Fibroblast of the aortic adventitia (primary cell): ENCODE data around the gene CACNA1I. TPM values are rescaled to one million over a fixed set of nuclear protein-coding genes. Genes with fewer than 3 reads are reported as not detected.
"Not testable (repeated sequence)": the region's sequence is repeated elsewhere in the genome, so short reads cannot be mapped to it uniquely, and the experiment has no call there.

Experiments
- DNase-seq: peaks from one replicate; pipeline ENCODE4 v3.0.0-alpha.2; 2010; ENCODE audit warnings: low read depth
- H3K4me3 ChIP-seq: 2 replicates; pipeline ENCODE4 v1.5.1; 2011; ENCODE audit warnings: low read depth, mild to moderate bottlenecking, control low read depth, low read length, moderate library complexity
- total RNA-seq: library from RNA; depleted of rRNA; stranded (reverse); fragments of >200 nt; gene quantifications from 2 replicates; pipeline ENCODE4 v1.2.3, GENCODE V29; 2012; ENCODE audit warnings: low replicate concordance
- TF ChIP-seq, protein P1 (sequence below): IDR thresholded peaks from 2 replicates; pipeline ENCODE4 v1.5.1; 2011; ENCODE audit warnings: mild to moderate bottlenecking, low read length, control low read depth, inconsistent platforms; ENCODE audit not compliant: insufficient read depth

The CACNA1I gene
- total RNA-seq, 1 donor = under 0.01 TPM

DNA sequence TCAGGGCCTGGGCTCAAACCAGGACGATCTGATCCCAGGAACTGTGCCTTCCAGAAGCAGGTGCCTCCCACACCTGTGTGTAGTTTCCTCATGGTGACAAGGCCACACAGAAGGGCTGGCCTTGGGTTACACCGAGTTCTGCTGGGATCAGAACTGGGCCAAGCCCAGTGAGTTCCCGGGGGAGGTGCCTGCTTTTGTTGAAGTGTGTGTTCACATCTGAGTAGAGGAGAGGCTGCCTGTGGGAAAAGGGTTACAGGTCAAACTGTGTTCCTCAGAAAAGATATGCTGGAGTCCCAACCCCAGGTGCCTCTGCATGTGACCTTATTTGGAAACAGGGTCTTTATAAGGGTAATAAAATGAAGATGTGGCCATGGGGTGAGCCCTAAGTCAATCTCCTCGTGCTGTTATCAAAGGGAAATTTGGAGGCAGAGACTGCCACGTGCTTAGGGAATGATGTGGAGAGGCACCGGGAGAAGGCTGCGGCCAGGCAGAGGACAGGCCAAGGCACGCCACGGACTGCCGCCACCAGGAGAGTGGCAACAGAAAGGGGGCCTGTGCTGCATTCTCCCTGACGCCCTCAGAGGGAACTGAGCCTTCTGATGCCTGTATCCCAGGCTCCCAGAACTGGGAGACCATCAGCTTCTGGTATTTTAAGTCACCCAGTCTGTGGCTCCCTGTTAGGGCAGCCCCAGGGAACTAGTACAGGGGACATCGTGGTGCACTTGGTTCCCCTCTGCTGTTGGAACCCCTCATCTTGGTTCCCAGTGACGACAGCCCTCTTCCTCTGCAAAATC is 158.8 kb downstream of the CACNA1I start:
- TF ChIP-seq, protein P1, sequence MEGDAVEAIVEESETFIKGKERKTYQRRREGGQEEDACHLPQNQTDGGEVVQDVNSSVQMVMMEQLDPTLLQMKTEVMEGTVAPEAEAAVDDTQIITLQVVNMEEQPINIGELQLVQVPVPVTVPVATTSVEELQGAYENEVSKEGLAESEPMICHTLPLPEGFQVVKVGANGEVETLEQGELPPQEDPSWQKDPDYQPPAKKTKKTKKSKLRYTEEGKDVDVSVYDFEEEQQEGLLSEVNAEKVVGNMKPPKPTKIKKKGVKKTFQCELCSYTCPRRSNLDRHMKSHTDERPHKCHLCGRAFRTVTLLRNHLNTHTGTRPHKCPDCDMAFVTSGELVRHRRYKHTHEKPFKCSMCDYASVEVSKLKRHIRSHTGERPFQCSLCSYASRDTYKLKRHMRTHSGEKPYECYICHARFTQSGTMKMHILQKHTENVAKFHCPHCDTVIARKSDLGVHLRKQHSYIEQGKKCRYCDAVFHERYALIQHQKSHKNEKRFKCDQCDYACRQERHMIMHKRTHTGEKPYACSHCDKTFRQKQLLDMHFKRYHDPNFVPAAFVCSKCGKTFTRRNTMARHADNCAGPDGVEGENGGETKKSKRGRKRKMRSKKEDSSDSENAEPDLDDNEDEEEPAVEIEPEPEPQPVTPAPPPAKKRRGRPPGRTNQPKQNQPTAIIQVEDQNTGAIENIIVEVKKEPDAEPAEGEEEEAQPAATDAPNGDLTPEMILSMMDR = no peak
- DNase-seq = no peak

DNA sequence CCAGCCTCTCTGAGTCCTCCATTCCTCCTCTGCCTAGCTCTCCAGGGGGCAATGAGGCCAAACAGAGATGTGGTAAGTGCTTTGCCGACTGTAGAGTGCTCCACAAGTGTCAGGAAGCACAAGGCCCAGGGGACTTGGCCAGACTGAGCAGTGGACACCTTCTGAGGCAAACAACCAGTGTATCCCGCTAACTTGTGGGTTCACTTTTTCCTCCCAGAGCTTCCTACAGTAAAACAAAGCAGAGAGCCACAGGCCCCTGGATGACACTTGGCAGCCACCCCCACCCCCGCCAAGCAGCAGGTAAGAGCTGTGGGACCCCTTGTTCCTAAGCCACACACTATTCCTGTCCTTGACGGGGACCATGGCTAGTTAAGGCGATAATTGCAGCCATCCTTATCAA is 160.9 kb downstream of the CACNA1I start:
- TF ChIP-seq, protein P1 = no peak
- H3K4me3 ChIP-seq = no peak overlapping the region
- no peak for DNase-seq

More for the DNA sequence above, 158.8 kb downstream of the CACNA1I start:
- no peak overlapping the region for H3K4me3 ChIP-seq

- TF ChIP-seq, protein P1 = no peak
- DNase-seq = no peak
Measured at GRCh38 chr22:39731881-39732555, 161.5 kb downstream of the CACNA1I start.

DNA sequence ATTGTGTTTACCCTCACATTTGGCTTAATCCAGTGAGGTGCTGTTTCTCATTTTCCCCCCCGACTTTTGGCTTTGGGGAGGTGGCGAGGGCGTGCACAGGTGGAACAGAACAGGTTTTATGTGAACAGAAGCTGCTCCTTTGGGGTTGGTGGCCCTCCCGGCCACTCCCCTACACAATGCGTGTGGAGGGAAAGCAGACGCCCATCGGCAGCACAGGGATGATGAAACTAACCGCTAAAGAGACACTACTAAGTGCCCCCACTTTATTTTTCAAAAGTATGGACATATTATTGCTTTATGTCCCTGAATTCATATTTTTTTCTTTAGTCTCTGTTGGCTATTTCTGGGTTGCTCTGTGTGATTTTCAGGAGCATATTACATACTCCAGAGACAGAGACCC is 162.1 kb downstream of the CACNA1I start:
- TF ChIP-seq, protein P1 = no peak
- H3K4me3 ChIP-seq = no peak overlapping the region
- no peak for DNase-seq

More at GRCh38 chr22:39731881-39732555, 161.5 kb downstream of the CACNA1I start:
- no peak overlapping the region for H3K4me3 ChIP-seq

- DNase-seq = no peak
- H3K4me3 ChIP-seq = no peak overlapping the region
- TF ChIP-seq, protein P1 = no peak
Measured at GRCh38 chr22:39733191-39733590, 162.6 kb downstream of the CACNA1I start.

DNA sequence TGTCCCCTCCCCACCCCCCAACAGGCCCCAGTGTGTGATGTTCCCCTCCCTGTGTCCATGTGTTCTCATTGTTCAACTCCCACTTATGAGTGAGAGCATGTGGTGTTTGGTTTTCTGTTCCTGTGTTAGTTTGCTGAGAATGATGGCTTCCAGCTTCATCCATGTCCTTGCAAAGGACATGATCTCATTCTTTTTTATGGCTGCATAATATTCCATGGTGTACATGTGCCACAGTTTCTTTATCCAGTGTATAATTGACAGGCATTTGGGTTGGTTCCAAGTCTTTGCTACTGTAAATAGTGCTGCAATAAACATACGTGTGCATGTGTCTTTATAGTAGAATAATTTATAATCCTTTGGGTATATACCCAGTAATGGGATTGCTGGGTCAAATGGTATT is 163.5 kb downstream of the CACNA1I start:
- DNase-seq = not testable (repeated sequence)

GRCh38 chr22:39734866-39735265 is 164.3 kb downstream of the CACNA1I start:
- H3K4me3 ChIP-seq = no peak overlapping the region
- TF ChIP-seq, protein P1 = no peak
- no peak for DNase-seq

More for the DNA sequence above, 163.5 kb downstream of the CACNA1I start:
- not testable (repeated sequence) for H3K4me3 ChIP-seq
